Fibroblast of skin of scalp (primary cell): Measurements from ENCODE around the gene TMEM273.
"Not testable (repeated sequence)": the region's sequence is repeated elsewhere in the genome, so short reads cannot be mapped to it uniquely, and the experiment has no call there.

Experiments used
- DNase-seq: peaks from one replicate; pipeline ENCODE4 v3.0.0-alpha.2; 2013

Gene TMEM273

DNA sequence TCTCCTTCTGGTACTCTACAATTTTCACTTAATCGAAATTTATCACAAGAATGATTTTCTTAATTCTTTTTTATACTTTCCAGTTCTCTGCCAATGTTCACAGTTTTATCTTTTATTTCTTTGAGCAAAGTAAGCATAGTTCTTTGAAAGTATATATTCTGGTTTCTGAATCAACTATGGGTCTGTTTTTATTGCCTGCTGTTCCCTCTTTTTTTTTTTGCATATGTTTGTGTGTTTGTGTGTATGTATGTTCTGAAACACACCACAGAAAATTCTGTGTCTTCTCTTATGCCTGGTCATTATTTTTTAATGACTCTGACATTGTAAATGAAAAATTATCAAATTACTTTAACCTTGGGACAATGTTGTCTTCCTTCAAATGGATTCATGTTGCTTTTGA, 15.9 kb upstream of the TMEM273 start:
- DNase-seq = no peak

DNA sequence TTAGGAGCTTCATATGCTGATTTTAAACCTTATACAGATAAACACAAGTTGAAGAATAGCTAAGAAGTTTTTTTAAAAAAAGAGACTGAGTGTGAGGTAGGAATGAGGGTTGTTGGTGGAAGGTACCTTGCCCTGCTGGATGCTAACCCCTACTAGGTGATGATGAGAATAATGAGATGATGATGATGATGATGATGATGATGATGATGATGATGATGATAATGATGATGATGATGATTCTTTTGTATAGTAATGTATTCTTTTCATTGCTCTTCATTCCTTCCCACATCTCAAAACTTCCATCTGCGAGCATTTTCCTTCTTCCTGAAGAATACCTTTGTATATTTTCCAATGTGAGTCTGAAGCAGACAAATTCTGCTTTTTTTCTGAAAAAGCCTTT, 14.1 kb upstream of the TMEM273 start:
- DNase-seq = no peak

DNA sequence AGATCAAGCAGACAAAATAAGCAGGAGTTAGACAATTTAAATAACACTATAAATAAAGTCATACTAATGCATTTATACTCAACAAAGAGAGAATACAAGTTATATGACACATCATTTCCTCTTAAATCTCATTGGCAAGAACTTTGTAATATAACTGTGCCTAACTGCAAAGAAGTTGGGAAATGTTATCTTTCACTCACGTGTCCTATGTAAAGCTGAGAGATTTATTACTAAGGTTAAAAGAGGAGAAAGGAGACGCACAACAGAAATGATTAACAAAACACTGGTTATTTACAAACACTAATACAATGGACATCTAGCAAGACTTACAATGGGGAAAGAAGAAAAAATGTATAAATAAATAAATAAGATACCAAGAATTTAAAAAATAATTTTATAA, 12.7 kb upstream of the TMEM273 start:
- DNase-seq = no peak

DNA sequence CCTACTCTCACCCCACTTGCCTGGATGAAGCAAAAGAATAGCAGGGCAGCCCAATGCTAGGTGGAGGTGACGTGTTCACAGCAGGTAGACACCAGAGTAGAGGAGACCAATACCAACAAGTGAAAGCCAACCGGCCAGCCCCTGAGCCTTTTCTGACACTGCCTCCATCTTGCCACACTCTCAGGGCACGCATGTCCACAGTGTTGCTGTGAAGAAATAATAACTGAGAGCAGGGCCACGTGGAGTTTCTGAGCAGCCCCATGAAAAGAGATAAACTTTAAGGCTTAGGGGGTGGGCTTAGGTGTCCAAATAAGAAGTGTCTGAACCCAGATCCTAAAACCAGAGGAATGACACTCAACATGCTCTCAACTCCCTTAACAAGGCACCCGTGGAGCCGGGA, 9.0 kb upstream of the TMEM273 start:
- no peak for DNase-seq

DNA sequence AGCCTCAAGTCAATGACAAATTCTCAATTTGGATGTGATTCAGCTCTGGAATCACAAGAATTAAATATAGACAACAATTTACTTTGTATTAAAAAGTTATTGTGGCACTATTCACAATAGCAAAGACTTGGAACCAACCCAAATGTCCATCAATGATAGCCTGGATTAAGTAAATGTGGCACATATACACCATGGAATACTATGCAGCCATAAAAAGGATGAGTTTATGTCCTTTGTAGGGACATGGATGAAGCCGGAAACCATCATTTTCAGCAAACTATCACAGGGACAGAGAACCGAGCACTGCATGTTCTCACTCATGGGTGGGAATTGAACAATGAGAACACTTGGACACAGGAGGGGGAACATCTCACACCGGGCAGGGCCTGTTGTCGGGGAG, 7.7 kb upstream of the TMEM273 start:
- DNase-seq = not testable (repeated sequence)

DNA sequence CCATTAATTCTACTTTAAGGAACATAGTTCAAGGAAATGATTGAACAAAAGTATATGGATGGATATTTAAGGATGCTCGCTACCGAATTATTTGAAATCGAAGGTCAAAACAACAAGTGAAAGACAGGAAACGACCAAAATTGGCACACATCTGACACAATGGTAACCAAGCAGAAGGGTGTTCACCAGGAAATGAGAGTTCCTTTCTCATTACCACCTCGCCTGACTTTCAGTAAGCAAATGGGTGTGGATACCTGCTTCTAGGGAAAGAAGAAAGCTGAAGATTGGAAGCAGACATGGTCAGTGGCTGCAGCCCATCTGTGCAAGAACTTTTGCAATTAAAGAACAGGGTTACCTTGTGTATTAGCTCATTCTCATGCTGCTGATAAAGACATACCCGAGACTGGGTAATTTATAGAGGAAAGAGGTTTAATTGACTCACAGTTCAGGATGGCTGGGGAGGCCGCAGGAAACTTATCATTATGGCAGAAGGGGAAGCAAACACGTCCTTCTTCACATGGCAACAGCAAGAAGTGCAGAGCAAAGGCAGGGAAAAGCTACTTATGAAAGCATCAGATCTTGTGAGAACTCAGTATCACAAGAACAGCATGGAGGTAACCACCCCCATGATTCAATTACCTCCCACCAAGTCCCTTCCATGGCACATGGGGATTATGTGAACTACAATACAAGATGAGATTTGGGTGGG, 6.2 kb upstream of the TMEM273 start:
- no peak for DNase-seq

DNA sequence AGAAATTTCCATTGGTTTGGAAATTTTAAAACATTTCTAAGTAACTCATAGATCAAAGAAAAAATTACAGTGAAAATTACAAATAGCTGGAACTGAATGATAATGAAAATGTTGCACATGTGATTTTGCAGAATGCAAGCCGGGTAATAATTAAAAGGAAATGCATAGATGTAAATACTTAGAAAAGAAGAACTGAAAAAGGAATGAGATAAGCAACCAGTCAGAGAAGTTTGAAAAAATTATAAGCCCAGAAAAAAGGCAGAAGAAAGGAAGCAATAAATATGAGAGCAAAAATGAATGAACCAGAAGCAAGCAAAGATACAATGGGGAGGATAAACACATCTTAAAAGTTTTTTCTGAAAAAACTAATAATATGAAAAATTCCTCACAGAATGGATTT, 3.2 kb upstream of the TMEM273 start:
- DNase-seq = no peak

DNA sequence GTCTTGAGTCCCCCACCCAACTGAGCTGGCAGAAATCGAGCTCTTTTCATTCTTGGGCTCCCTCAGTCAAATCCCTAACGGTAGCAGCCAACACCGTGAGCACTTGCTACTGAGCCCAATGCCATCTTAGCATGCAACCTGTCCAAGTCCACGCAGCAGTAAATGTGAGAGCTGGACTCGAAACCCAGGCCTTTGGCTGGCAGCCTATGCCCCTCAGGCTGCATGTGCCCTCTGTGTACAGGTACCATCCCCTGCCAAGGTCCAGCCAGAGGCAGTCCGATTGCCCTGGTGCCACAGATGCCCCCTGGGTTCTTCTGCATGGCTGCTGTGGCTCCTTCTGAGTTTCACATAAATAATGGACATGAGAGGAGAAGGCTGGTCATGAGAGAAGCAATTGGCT, 1.2 kb upstream of the TMEM273 start:
- no peak for DNase-seq

DNA sequence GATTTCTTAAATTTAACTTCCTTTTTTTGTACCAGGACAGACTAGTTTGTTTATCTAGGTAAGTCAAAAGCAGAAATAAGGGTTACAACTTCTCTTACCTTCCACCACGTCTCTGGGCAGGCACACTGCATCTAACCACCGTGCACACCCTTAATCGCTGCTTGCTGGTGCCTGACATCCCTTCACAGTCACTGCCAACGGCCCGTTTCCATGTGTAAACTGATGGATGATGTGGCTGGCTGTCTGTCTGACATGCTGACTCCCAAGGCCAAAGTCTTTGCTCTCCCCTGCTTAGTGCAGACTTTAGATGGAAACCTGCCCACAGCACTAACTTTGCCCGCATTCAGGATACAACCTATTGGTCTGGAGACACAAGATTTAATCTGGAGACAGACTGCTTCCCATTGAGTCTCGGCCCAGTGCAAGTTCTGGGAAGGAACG, 1.1 kb downstream of the TMEM273 start:
- DNase-seq = no peak

DNA sequence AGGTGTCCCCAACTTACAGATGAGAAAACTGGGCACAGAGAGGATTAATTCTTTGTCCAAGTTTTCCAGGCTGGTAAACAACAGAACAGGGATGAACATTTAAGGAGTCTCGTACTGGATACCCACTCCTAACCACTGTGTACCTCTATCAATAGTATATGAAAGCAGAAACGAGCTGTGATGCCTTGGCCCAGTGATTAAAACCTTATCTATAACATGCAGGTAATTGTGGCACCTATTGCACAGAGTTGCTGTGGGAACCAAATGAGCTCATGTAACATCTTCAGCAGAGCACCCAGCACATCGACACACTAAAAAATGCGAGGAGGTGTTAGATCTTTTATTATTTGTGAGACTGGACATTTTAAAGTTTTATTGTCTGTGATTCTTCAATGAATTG, 1.6 kb downstream of the TMEM273 start:
- DNase-seq = no peak

DNA sequence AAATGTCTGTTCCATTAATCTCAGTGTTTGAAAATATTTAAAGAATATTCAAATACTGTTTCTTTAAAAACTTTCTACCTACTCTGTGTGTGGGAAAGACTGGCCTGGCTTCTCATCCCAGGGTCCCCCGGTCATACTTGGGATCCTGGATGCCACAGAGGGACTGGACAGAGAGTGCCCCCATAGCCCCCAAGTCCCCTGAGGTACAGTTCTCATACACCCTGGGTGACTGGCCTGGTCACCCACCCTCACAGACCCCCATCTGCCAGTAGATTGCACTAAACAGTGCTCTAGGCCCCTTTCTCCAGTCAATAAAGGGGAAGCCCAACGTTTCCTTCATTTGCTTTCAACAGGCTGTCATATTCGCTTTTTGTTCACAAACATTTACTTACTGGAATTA, 3.0 kb downstream of the TMEM273 start:
- no peak for DNase-seq

DNA sequence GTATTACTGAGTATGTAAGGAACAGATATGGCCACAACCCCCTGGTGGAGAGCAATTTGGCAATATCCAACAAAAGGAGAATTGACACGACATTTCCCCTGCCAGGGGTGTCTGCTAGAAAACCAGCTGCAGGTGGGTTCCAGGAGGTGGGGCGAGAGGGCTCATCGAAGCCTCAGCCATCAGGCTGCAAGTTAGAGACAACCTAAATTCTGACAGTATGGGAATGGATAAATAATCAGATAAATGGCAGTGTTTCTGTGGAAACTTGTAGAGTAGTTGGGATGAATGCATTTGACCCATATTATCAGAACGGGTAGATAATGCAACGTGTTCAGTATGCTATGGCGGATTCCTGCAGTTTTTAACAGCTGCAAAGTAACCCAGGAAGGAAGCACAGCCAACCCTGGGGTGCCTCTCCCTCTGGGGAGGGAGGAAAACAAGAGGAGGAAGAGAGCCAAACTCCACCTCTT, 3.5 kb downstream of the TMEM273 start:
- DNase-seq = no peak

DNA sequence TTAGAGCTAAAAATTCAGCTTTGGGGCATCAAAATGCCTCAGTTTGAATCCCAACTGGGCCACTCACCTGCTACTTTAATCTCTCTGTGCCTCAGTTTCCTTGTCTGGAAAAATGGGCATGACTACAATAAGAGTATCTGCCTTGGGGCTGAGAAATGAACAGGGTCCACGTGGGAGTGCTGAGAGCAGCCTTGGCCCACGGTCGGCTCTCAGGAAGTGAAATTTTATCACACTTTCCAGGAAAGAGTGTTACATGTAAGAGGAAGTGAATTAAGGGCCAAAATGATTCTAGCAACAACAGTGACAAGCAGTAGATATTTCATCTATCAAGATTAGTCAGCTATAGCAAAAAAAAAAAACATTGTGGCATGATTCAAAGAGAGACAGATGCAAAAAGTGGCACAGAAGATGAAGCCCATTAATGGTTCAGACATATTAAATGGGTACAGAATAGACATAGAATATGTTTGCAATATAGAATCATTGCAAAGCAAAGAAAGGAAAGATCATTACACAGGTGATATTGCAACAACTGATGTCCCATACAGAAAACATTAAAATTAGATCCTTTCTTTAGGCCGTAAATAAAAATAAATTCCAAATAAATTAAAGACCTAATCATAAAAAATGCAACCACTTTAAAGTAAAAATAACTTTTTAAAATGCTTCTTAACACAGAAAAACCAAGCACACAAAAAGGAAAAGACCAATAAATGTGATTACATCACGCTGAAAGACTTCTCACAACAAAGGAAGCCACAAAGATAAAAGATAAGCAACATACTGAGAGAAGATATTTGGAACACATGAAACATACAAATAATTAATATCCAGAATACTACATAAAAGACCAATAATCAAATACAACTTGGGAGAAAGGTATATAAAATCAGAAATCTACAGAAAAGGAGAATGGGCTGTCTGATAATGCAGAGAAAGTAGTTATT, 4.3 kb downstream of the TMEM273 start:
- no peak for DNase-seq

DNA sequence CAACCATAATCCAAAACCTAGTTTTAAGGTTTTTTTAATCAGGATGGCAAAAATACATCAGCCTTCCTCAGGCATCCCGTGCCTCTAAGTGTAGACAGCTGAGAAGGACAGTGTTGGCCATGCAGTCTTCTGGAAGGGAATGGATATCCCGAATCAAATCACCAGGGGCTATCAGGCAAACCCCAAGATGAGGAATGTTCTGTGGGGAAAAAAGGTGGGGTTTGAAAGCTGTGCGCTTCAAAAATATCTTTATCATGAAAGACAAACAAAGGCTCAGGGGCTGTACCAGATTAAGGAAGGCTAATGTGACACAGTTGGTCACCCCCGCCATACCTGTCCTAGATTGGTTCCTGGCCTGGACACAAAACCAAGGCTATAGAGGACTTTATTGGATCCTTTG, 5.4 kb downstream of the TMEM273 start:
- no peak for DNase-seq

DNA sequence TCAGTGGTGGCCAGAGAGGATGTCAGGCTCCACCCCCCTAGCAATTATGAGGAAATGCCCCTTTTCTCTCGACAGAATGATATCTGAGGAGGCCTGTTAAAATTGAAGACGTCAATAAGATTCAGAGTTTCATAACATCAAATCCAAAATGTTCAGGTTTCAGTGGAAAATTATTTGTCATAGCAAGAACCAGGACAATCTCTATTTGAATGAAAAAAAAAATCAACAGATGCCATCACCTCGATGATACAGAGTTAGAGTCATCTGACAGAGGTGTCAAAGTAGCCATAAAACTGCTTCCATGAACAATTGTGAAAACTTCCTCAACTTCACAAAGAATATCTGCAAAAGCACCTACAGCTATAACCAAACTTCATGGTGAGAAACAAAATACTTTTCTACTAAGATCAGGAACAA, 7.7 kb downstream of the TMEM273 start:
- no peak for DNase-seq

DNA sequence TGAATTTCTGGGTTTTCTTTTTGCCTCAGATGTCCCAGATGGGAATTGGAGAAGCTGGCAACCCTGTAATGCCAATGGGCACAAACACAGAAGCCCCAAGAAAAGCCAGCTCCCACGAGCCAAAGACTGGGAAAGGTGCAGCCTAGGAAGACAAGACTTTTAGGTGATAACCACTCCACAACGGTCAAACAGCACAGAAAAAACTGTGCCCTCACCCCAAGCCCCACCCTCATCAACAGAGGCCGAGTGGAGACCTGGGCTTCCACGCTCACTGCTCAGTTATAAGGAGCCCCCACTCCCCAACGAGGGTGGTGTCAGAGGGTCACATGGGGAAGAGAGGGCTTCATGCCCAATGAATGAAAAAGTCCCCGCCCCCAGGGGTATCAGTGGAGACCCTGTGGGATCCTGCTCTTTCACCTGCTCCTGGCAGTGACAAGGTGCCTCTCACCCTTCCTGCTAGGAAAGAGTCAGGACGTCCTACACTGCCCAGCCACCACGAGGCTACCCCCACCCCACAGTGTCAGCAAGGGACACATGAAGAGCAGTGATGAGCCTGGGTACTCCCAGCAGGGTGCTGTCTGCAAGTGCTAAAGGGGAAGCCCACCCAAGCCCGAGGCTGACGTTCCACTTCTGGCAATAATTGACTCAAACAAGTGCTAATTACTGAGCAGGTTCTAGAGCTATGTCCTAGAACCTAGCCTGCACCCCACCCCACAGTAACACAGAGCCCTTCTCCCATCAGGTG, 8.3 kb downstream of the TMEM273 start:
- no peak for DNase-seq

DNA sequence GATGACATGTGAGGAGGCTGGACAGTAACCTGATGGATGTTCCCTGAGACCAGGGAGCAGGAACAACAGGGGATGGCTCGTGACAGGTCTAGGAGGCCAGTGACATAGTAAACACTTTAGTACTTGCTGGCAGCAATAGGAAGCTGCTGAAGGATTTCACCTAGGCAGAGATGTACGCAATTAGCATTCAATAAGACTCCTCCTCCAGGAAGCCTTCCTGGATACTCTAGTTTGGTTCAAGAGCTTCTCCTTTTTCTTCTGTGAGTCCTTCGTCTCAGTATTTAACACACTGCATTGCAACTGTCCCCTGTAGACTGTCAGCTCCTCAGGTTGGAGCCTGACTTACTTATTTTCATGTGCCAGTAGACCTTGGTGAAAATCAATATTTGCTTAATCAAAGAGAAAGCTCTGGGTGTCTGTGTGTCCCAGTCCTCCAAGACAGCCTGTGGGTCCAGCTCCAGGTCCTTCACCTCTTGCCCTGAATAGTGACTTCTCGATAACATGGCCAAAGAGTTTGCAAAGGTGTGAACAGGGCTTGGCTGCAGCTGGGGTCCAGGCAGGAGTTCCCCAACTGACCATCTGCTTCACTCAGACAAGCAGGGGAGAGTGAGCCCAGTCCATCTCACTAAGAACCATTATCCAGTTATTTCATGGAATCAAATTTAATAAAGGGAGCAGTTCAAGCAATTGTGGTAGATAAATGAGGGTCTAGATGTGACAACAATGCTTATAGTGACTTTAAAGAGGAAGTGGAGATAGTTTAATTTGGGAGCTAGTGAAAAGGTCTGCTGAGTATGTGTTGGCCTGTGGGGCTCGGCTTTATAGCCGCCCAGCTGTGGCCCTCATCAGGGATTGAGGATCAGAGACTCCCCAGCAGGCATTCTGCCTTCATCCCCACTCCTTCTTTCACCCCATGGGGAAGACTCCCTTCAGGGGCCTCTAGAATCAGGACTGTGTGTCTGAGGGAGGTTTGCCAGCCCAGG, 9.4 kb downstream of the TMEM273 start:
- DNase-seq = no peak

DNA sequence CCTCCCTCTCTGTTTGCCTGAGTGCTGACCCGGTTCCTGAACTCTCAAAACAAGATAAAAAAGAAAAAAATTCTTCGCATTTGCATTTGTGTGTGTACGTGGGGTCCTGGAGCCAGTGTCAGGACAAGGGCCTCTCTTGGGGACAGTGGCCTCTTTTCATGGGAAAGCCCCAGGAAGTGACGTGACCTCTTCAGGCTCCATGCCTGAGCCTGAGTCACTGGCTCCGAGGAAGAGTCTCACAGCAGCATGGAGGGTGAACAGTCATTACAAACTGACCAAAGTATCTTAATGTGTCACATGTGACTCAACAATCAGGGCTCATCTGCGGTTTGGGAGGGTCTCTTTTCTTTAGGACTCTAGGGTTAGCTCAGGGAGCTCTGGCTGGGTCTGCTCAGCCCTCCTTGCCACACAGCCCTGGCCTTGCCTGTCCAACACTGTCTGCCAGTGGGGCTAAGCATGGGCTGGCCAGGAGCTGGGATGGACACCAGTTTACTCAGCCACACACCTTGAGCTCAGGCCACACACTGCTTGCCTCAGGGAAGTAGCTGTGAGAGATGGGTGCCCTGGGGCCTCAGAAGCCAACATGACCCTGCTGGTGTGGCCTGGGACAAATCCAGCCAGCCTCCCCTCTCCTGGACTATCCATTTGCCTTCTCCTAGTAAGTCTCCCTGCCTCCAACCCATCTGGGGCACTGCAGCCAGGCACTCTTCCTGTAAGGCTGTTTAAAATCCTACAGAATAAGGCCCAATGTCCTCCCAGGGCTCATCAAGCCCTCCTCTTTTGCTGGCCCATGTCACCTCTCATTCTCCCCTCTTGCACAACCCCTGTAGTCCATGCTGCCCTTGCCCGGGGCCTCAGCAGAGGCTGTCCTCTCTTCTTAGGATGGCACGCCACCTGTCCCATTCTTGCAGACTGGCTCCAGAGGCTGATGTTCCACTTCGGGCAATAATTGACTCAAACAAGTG, 10.5 kb downstream of the TMEM273 start:
- peak; percentile 91 for DNase-seq

DNA sequence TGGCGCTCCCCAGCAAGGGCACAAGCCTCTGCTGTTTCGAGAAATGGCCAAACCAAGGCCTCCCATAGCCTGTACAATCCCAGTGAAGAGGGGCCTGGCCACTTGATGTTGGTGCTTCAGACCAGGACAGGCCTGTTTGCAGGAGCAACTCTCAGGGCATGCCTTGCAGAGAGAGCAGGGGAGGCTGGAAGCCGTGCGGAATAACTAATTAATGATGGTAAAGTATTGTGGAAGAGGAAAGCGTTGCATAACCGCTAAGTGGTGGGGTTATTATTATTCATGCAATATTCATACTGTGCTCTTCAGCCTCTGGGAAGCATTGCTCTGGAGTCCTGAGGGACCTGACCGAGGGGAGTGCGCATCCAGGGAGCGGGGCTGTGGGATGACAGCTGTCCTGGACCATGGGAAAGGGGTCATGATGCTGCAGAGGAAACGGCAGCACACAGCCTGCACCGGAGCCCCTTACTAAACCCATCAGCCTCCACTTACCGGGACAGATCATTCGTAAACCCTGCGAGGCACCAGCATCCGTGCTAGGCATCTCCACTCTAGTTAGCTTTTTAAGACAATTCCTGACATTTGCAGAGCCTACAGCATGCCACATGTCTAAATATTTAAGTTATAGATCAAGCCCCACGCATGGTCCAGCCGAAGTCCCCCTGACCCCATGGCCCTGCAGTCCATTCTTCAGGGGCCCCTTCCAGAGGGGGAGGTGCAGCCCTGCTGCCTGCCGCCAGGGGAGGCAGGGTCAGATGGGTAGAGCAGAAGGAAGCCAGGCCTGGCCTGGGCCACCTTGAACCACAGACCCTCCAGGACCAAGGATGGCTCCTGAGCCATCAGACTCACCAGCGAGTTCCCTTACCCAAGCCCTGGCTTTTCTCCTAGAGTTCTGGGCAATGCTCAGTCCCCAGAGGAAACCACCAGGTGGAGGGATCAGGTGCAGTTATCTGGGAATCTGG, 11.6 kb downstream of the TMEM273 start:
- no peak for DNase-seq
